Choroid plexus epithelial cell (primary cell): ENCODE results near the gene CCL25.
"Not testable (repeated sequence)": the region's sequence is repeated elsewhere in the genome, so short reads cannot be mapped to it uniquely, and the experiment has no call there.

Source experiments
- DNase-seq: peaks from one replicate; pipeline ENCODE4 v3.0.0-alpha.2; 2010; ENCODE audit warnings: low read depth
- H3K4me3 ChIP-seq: 2 replicates; pipeline ENCODE4 v1.5.1; 2011; ENCODE audit warnings: low read depth, mild to moderate bottlenecking, control low read depth, low read length, moderate library complexity
- CTCF ChIP-seq: conservative IDR thresholded peaks from 2 replicates; pipeline ENCODE4 v1.5.1; 2011; ENCODE audit warnings: low read depth, mild to moderate bottlenecking, control low read depth, inconsistent platforms, low read length, moderate library complexity

CCL25 gene

DNA sequence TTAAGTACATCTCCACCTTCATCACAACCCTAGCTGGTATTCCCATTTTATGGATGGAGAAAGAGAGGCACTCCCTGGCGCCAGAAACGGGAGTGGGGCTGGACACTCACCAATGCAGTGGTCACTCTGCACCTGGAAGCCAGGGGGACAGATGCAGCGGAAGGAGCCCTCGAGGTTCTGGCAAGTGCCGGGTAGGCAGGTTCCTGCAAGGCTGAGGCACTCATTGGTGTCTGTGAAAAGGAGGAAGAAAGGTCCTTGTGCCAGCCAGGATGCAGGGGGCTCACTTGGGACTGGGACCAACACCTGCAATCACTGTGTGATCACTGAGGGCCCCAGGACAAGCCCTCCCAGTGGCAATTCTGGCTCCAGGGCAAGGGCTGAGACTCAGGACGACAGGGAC lies 41.8 kb downstream of the CCL25 start:
- no peak for DNase-seq
- no peak for TF ChIP-seq CTCF
- H3K4me3 ChIP-seq, result no peak overlapping the region

GRCh38 chr19:8095354-8095886 lies 42.9 kb downstream of the CCL25 start:
- no peak for TF ChIP-seq CTCF
- H3K4me3 ChIP-seq, result no peak overlapping the region
- DNase-seq, result no peak

DNA sequence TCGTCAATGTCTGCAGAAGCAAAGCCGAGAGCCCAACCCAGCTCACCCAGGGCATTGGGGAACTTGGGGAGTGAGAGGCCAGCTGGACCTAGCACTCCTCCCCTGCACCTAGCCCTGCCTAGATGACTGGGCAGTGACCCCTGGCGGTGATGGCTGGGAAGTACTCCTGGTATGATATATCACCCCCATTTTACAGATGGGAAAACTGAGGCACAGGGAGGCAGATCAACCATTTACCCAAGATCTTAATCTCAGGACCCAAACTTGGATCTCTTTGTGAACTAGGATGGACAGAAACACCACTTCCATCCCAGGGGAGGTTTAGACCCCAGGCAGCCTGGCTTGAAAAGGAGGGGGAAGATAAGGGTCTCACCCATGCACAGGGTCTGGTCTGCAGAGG lies 43.5 kb downstream of the CCL25 start:
- no peak overlapping the region for H3K4me3 ChIP-seq
- no peak for TF ChIP-seq CTCF
- DNase-seq, result no peak

DNA sequence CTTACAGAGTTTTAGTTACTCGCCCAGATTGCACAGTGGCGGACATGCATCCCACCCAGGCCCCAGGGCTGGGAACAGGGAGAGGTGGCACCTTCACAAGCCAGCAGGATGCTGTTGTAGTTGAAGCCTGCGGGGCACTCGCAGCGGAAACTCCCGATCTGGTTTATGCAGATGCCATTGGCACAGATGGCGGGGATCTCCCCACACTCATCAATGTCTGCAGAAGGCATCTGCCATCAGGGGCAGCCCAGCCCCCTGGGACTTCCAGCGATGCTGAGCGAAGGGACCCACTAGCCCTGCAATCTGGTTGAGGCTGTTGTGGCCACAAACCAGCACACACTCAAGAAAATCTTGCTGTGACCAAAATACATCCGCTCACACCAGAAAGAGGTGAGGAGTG lies 44.6 kb downstream of the CCL25 start:
- DNase-seq, result no peak
- no peak for TF ChIP-seq CTCF
- no peak overlapping the region for H3K4me3 ChIP-seq

DNA sequence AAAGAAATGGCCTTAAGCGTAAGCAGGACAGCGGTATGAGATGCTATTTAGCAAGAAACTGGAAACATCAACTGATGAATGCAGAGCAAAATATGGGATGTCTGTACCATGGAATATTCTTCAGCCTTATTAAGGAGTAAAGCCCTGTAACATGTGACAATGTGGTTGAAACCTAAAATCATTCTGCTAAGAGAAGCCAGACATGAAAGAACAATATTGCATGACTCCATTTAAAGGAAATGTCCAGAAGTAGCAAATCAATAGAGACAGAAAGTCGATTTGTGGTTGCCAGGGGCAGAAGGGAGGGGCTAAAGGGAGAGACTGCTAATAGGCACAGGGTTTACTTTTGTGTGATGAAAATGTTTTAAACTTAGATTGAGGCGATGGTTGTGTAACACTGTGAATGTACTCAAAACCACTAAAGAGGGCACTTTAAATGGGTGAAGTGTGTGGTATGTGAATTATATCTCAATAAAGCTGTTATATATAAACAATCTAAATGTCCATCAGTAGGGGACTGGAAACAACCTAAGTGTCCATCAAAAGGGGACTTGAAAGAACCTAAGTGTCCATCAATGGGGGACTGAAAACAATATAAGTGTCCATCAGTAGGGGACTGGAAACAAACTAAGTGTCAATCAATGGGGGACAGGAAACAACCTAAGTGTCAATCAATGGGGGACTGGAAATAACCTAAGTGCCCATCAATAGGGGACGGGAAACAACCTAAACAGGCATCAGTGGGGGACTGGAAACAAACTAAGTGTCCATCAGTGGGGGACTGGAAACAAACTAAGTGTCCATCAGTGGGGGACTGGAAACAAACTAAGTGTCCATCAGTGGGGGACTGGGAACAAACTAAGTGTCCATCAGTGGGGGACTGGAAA lies 45.4 kb downstream of the CCL25 start:
- DNase-seq, result no peak
- TF ChIP-seq CTCF, result no peak

GRCh38 chr19:8101311-8101710 lies 48.8 kb downstream of the CCL25 start:
- no peak for TF ChIP-seq CTCF
- no peak for DNase-seq
- no peak overlapping the region for H3K4me3 ChIP-seq

More for the DNA sequence above, 45.4 kb downstream of the CCL25 start:
- H3K4me3 ChIP-seq, result no peak overlapping the region

DNA sequence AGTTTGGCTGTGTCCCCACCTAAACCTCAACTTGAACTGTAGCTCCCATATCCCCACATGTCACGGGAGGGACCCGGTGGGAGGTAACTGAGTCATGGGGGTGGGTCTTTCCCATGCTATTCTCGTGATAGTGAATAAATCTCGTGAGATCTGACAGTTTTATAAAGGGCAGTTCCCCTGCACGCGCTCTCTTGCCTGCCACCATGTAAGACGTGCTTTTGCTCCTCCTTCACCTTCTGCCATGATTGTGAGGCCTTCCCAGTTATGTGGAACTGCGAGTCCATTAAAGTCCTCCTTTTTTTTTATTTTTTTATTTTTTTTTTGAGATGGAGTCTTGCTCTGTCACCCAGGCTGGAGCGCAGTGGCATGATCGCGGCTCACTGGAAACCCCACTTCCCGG lies 49.4 kb downstream of the CCL25 start:
- DNase-seq, H3K4me3 ChIP-seq: not testable (repeated sequence)
